ENCODE measurements around the gene FYN.

Gene FYN

GRCh38 chr6:111766201-111766857, 106.9 kb downstream of the FYN start:
- no peak for DNase-seq

- DNase-seq, result no peak
Measured at GRCh38 chr6:111765763-111766162, 107.5 kb downstream of the FYN start.

- DNase-seq, result no peak
Measured at GRCh38 chr6:111764238-111765175, 108.7 kb downstream of the FYN start.

DNA sequence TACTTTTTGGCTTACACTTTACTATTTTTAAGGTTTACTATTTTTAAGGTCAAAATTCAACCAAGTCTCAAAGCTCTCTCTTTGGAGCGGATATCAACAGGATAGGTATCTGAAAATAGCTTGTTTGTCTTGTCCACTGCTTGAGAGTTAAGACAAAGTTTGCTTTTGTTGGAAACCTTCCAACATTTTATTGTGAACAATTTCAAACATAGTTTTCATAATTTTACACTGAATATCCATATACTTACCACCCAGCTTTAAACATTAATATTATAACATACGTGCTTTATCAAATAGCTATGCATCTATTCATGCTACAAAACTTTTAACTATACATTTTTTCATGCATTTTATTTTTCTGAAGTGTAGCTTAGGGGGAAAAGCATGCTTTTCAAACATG, 109.9 kb downstream of the FYN start:
- DNase-seq, result no peak

DNA sequence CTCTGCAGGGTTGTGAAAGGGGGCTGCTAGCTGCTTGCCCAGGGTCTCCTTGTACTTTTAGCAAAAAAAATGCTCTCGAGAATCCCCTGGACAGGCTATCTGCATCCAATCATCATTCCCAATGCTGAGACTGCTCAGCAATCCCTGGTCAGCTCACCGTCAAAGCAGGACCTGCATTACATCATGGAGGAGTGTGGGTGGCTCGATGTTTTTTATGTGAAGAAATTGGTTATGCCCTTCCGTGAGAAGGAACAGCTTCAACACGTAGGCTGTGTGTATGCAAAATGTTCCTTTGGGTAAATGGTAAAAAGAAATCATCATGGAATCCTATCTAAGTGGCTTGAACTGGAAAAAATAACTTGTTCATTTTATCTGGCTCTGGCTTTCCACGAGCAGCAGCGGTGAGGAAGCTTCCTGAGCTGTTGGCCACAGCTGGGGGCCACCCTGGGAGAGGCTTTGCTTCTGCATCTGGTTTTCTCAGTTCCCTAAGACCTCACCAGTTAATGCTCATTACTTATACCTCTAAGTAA, 111.4 kb downstream of the FYN start:
- no peak for DNase-seq

DNA sequence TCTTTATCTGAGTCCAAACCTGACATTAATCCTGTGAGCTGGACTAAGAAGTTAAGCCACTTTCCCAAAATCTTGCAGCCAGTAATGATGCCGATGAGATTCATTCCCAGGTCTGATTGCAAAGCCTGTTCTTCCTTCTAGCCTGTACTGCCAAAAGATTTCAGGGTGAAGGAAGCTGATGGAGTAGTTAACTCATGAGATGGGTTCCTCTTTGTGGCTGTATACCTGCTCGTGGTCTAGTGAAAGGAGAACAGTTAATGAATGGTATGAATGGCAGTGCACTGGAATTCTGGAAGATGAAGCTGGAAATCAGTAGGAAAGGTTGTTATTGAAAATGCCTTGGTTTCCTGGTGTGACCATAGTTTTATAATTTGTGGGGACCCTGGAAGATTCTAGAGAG, 112.0 kb downstream of the FYN start:
- no peak for DNase-seq

DNA sequence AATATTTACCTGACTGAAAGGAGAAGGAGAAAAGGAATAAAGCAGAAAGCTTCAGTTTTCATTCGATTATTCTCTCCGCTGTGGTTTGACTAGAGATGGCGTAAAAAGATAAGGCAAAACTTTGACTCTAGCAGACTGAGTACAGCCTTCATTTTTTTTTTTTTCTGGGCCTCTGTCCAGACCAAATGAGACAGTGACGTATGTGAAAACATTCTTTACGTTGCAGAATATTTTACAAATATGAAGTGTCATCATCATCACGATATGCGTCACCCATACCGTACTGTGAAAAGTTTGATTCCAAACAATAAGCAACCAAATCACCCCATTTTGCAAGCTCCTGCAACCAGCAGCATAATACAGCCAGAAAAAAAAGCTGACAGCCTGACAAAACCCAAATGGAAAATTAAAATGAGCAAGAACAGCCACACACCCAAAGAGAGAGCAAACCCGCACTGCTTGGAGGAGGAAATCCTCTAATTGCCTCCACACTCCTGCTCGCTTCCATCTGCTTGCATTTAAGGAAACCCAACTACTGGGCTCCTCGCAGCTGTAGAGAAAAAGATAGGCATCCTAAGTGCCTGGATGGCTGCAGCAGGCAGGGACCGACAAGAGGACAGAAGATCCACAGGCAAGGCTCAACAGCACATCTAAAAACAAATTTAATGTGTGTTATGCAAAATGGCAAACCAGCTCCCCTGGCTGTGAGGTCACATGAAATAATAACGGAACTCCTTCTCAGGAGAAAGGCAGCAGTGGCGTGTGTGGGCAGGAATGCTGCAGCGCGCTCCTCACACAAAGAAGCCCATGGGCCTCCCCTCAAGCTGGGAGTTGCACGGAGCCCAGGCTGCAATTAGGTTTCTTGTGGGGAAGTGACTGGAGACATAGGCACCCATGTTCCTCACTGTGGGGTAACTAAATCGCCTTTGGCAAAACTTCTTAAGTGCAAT, 113.1 kb downstream of the FYN start:
- DNase-seq, result no peak

DNA sequence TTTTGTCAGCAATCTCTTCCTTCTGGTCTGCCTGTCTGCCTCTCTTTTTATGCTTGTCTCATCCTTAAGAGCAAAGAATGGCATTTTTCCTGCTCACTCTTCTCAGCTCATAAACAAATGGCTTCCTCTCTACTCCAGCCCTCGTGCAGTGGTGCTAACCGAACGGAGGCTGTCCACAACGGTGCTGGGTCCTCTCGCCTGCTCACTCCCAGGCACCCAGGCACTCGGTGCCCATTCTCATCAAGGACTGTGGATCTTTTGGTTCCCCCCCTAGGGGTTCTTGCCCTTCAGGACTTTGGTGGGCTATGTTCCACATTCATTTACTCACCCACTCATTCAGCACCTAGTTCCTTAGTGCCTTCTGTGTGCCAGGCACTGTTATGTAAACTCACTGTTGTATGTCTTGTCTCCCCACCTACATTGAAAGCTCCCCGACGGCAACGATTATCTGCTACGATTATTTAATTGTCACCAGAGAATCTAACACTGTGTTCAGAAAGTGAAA, 113.9 kb downstream of the FYN start:
- no peak for DNase-seq

DNA sequence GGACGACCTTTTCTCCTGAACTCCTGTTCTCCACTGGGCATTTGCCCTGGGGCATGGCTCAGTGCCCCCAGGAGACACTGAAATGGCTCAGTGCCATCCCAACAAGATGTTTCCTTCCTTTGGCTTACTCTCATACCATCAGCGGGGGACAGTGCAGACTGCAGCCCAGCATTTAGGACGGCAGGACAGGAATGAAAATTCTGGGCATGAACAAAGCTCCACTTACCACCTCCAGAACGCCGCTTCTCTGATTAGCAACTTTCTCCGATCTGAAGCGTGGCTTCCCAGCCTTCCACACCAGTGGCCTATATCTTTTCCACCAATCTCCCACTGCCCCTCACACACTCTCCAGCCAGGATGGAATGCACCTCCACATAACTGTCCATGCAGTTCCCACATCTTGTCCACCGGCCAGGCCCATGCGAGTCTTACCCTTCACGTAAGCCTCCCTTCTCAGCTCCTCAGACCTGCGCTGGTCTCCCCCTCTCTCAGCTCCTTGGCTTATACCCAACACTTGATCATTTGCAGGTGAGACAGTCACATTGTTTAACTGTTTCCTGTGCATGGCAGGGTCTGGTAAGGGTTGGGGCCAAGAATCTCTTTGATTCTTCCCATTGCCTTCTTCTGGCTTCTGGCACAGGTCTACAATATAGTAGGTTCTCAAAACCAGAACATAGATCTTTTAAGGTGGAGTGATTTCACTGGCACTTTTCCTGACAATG, 114.5 kb downstream of the FYN start:
- DNase-seq, result no peak

GRCh38 chr6:111757342-111757741, 115.9 kb downstream of the FYN start:
- DNase-seq, result no peak

GRCh38 chr6:111754423-111754822, 118.8 kb downstream of the FYN start:
- no peak for DNase-seq

DNA sequence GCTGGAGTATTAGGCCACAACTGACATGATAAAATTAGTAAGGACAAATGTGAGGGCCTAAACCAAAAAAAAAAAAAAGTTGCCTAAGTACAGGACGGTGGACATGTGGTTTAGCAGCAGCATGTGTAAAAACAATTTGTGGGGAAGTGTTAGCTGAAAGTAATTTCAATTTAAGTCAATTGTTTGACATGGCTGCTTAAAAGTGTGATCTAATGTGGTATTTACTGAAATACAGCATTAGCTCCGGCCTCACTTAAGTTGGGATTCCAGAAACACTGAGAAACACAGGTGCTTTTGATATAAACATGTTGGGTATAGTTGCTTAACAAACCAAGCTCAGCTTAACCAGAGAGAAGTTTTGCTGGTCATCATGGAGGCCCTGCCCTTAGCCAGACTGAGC, 119.7 kb downstream of the FYN start:
- no peak for DNase-seq

- no peak for DNase-seq
Measured at GRCh38 chr6:111752476-111752875, 120.8 kb downstream of the FYN start.

DNA sequence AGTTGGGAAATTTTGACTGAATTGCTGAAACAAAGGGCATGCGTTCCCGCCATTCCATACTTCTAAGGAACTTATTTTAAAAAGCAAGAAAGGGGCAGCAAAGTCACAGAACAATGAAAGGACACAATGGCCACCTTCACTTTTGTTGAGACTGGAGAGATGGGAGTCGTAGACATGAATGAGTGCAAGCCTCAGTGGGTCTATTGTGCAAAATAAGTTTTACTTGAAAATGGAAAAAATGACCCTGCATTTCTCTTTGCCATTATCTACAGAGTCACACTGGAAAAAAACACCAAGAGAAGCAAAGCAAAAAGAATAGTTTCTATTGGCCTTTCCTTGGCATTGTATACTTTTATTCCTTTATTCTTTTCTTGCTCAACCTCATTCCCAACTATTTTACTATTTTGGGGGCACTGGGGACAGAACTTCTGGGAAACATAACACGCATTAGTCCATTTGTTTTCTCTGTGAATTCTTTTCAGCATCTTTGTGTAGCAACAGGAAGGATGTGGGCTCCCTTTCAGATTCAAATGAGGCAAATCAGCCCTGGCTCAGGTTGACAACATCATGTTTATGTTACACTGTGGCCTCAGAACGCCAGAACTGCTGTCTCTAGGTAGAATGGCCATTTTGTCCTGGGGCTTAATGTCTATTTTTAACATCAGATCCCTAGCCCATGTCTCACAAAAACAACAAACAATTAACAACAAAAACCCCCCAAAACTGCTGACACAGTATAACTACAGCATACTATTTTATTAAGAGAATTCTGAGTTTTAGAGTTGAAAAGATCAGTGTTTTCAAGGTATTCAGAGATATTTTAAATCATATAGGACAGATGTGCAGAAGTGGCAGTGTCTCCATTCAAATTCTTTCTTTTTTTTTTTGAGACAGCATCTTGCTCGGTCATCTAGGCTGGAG, 122.2 kb downstream of the FYN start:
- no peak for DNase-seq

GRCh38 chr6:111750153-111750552, 123.1 kb downstream of the FYN start:
- no peak for DNase-seq

- DNase-seq, result no peak
Measured at GRCh38 chr6:111748231-111748647, 125.0 kb downstream of the FYN start.

- no peak for DNase-seq
Measured at GRCh38 chr6:111747829-111748228, 125.4 kb downstream of the FYN start.

GRCh38 chr6:111747396-111747795, 125.9 kb downstream of the FYN start:
- no peak for DNase-seq

GRCh38 chr6:111746983-111747382, 126.3 kb downstream of the FYN start:
- no peak for DNase-seq

DNA sequence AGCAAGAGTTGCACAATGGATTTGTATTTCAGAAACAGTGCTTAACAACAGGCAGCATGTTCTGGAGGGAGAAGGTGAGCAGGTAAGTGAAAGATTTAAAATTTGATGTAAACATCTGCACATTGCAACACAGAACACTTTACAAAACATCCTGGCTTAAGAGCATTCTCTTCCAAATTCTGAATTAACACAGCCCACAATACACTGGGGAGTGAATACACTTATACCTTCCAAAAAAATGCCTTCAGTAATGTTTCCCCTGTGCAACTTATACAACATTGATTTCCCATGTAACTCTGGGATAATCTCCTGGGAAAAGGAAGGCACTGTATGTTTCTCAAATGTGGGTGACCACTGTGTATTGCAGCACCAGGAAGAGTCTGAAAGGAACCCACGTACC, 127.6 kb downstream of the FYN start:
- DNase-seq, result no peak

DNA sequence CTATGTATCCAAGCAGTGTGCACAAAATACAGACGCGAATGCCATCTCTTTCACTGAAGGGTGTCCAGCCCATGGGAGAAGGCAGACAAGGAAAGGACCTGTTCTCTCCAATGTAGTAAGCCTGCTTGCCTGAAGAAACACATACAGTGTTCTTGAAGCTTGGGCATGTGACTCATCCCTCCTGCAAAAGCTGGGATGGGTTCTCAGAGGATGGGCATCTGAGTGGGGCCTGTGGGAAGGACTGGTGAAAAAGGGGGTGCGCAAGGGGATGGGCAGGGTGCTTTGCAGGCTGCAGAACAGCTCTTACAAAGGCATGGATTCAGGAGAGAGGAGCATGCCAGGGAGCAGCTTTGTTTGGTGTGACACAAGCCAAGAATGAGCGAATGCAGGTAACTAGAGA, 128.1 kb downstream of the FYN start:
- DNase-seq, result no peak

All from RPMI8226 (cell line).